ENCODE results near the gene RPLP1. TPM values are rescaled to one million over a fixed set of nuclear protein-coding genes. Genes with fewer than 3 reads are reported as not detected.
A peak's percentile ranks its signal among the peaks of the same experiment; 100 is the strongest.

Gene RPLP1
- total RNA-seq, 4 donors from 2014 or later = 245 to 770 (median 386) TPM

GRCh38 chr15:69410248-69410874 lies 42.3 kb upstream of the RPLP1 start:
- Histone ChIP-seq H3K27ac (no peak overlapping the region), H3K36me3 (no peaks in the 10 kb centered on the region), H3K27me3 (no peaks in the 10 kb centered on the region), H3K4me1 (peaks cover 0 to 6% (median 2%) of the 10 kb centered on the region in 4 donors), H3K9me3 (no peaks in the 10 kb centered on the region), H3K4me3 (no peak overlapping the region)
- peak in 3 of 6 experiments; percentile 38 to 47 (median 43) for TF ChIP-seq CTCF (IDR thresholded peaks at IDR 0.05)
- TF ChIP-seq POLR2A (IDR thresholded peaks at IDR 0.05) = no peak
- peak in 1 of 3 donors; percentile 56 for DNase-seq

- Histone ChIP-seq H3K27ac (no peak overlapping the region), H3K27me3 (no peaks in the 10 kb centered on the region), H3K4me1 (peaks cover 0 to 6% (median 2%) of the 10 kb centered on the region in 4 donors), H3K4me3 (no peak overlapping the region), H3K9me3 (no peaks in the 10 kb centered on the region), H3K36me3 (no peaks in the 10 kb centered on the region)
- TF ChIP-seq POLR2A (IDR thresholded peaks at IDR 0.05) = no peak
- no peak for TF ChIP-seq CTCF (IDR thresholded peaks at IDR 0.05)
- DNase-seq = no peak
Observed at GRCh38 chr15:69412274-69412673, 40.3 kb upstream of the RPLP1 start.

- no peak for DNase-seq
- Histone ChIP-seq H3K9me3 (no peaks in the 10 kb centered on the region), H3K4me1 (peaks cover 0 to 6% (median 2%) of the 10 kb centered on the region in 4 donors), H3K4me3 (no peak overlapping the region), H3K27ac (no peak overlapping the region), H3K36me3 (no peaks in the 10 kb centered on the region), H3K27me3 (no peaks in the 10 kb centered on the region)
- TF ChIP-seq CTCF (IDR thresholded peaks at IDR 0.05) = no peak
- no peak for TF ChIP-seq POLR2A (IDR thresholded peaks at IDR 0.05)
Observed at GRCh38 chr15:69412701-69413100, 39.9 kb upstream of the RPLP1 start.

GRCh38 chr15:69413822-69414700 lies 38.6 kb upstream of the RPLP1 start, which contains the start of gene KIF23:
Gene KIF23 (plus strand): TSS chr15:69414349. CDS start chr15:69414466, 117 bp downstream.
- H3K36me3 ChIP-seq = no peaks in the 10 kb centered on the region
- peak within 1 kb of the TSS; percentile 33 to 68 (median 52) for H3K27ac ChIP-seq
- DNase-seq = peak; percentile 85 to 96 (median 95)
- H3K9me3 ChIP-seq = no peaks in the 10 kb centered on the region
- TF ChIP-seq CTCF (IDR thresholded peaks at IDR 0.05) = no peak
- peak in 1 of 2 donors; percentile 22 for TF ChIP-seq POLR2A (IDR thresholded peaks at IDR 0.05)
- peaks cover 0 to 6% (median 2%) of the 10 kb centered on the region in 4 donors for H3K4me1 ChIP-seq
- no peaks in the 10 kb centered on the region for H3K27me3 ChIP-seq
- peak within 1 kb of the TSS; percentile 68 to 85 (median 78) for H3K4me3 ChIP-seq

GRCh38 chr15:69414701-69415167 lies 37.9 kb upstream of the RPLP1 start:
- H3K27ac ChIP-seq = peak overlapping the region; percentile 33 to 68 (median 52)
- no peaks in the 10 kb centered on the region for H3K27me3 ChIP-seq
- no peak for DNase-seq

More at GRCh38 chr15:69414701-69415167, 37.9 kb upstream of the RPLP1 start:
- H3K36me3 ChIP-seq = no peaks in the 10 kb centered on the region
- no peaks in the 10 kb centered on the region for H3K9me3 ChIP-seq
- peak overlapping the region; percentile 68 to 85 (median 78) for H3K4me3 ChIP-seq
- H3K4me1 ChIP-seq = peaks cover 0 to 6% (median 2%) of the 10 kb centered on the region in 4 donors
- no peak for TF ChIP-seq POLR2A (IDR thresholded peaks at IDR 0.05)
- TF ChIP-seq CTCF (IDR thresholded peaks at IDR 0.05) = no peak
